Measurements from ENCODE around the gene DDX39A. TPM values are rescaled to one million over a fixed set of nuclear protein-coding genes. Genes with fewer than 3 reads are reported as not detected.

The DDX39A gene
- total RNA-seq, 2 experiments from 2014 or later, result 296 to 299 TPM

DNA sequence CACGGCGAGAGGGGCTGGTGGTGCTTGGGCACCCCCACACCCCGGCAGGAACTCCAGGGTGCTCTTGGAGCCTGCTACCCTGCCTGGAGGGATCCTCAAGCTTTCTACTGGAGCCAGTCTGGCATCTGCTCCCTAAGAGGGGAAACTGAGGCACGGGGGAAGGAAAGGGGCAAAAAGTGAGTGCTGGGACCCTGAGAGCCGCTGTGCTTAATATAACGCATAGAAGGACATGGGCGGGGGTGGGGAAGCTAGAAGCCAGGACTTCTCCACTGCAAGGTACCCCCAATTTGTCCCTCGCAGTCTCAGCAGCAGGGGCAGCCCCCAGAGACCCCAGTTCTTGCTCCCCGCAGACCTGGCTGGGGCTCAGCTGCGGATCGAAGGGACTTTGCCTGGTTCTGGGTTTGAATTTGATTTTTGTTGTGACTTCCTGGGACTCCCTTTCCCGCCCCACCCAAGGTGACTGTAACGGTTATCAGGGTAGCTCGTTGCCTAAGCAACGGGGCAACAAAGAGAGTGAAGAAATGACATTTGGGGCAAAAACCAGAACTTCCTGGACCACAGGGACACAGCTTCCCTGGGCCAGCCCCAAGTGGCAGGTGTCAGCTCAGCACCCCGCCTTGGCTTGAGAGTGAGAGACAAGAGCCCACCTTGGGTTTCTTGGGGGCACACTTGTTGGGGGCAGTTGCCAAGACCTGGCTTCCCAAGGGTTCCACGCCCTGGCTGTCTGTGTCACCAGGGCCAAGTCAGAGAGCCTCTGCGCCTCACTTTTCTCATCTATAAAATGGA lies 37.3 kb downstream of the DDX39A start:
- ATAC-seq (ENCODE audit: poor library complexity) (peak; percentile 55), DNase-seq (peak; percentile 51 to 96 (median 73))
- H3K4me1 Mint-ChIP-seq (ENCODE audit: low read depth), result peaks cover 60% of the 10 kb centered on the region
- peaks cover 76% of the 10 kb centered on the region for H3K4me1 ChIP-seq (ENCODE audit: insufficient read depth, low read length)
- peak overlapping the region; percentile 96 to 99 for H3K27ac ChIP-seq (ENCODE audit: low read depth in 1 of 2, low read length in 2 of 2)
- peaks cover 38% of the 10 kb centered on the region for H3K36me3 Mint-ChIP-seq (ENCODE audit: low read depth)
- H3K9me3 Mint-ChIP-seq, result no peaks in the 10 kb centered on the region
- CTCF ChIA-PET, result interaction anchor here (0.6 to 7.5 kb wide), 11 partner anchors 12 to 245 kb away, joined by 3 to 57 read pairs (median 8); partner anchors contain the start of gene ASF1B
- no peaks in the 10 kb centered on the region for H3K27me3 ChIP-seq (ENCODE audit: control insufficient read depth in 1 of 2, insufficient read depth in 2 of 2, low read length in 2 of 2)
- H3K4me3 Mint-ChIP-seq, result peak overlapping the region; percentile 93
- peak overlapping the region; percentile 92 for H3K4me3 ChIP-seq (ENCODE audit: low read length)
- H3K27ac Mint-ChIP-seq, result peak overlapping the region; percentile 94
- intact Hi-C loops (cut with DNase I, micrococcal nuclease), result loop anchor here (1.0 to 2.0 kb wide), 3 partner anchors 12 to 16 kb away; no protein-coding TSS in a partner anchor
- TF ChIP-seq, protein P1, sequence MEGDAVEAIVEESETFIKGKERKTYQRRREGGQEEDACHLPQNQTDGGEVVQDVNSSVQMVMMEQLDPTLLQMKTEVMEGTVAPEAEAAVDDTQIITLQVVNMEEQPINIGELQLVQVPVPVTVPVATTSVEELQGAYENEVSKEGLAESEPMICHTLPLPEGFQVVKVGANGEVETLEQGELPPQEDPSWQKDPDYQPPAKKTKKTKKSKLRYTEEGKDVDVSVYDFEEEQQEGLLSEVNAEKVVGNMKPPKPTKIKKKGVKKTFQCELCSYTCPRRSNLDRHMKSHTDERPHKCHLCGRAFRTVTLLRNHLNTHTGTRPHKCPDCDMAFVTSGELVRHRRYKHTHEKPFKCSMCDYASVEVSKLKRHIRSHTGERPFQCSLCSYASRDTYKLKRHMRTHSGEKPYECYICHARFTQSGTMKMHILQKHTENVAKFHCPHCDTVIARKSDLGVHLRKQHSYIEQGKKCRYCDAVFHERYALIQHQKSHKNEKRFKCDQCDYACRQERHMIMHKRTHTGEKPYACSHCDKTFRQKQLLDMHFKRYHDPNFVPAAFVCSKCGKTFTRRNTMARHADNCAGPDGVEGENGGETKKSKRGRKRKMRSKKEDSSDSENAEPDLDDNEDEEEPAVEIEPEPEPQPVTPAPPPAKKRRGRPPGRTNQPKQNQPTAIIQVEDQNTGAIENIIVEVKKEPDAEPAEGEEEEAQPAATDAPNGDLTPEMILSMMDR (IDR thresholded peaks at IDR 0.05), result no peak
- H3K36me3 ChIP-seq (ENCODE audit: insufficient read depth, low read length), result peaks cover 10% of the 10 kb centered on the region
- H3K27me3 Mint-ChIP-seq, result no peaks in the 10 kb centered on the region
- no peaks in the 10 kb centered on the region for H3K9me3 ChIP-seq (ENCODE audit: control insufficient read depth in 1 of 2, insufficient read depth in 1 of 2, low read length in 2 of 2)
- POLR2A ChIA-PET, result interaction anchor here (0.8 to 8.6 kb wide), 17 partner anchors 15 to 634 kb away, joined by 3 to 240 read pairs (median 7); partner anchors contain the start of genes ASF1B, DNAJB1 and GIPC1

DNA sequence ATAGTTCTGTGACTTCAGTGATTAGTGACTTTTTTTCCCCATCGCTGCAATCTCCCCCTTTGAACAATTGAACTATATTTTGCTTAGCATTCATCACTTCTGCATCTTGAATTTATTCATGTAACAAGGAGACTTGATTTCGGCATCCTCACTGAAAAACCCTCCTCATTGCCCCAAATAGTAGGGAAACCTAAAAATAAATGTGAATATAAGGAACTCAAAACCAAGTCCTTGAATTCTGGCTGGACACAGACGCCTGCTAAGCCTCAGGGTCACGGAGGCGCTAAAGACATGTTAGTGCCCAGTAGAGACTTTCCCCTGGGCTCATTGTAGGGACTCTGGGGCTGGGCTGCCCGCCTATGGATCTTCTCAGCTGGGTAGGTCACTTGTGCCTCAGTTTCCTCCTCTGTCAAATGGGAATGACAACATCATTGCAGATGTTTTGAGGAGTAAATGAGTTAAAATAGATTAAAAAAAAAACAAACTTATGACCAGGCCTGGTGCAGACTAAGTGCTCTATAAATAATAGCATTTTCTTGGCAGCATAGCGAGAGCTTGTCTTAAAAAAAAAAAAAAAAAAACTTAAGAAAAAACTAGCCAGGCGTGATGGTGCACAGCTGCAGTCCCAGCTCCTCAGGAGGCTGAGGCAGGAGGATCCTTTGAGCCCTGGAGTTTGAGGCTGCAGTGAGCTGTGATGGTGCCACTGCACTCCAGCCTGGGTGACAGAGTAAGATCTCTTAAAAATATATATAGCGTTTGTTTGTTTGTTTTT lies 39.7 kb downstream of the DDX39A start:
- Histone ChIP-seq H3K27ac (ENCODE audit: low read depth in 1 of 2, low read length in 2 of 2) (peak overlapping the region; percentile 96 to 99), H3K4me1 (ENCODE audit: insufficient read depth, low read length) (peaks cover 73% of the 10 kb centered on the region)
- no peaks in the 10 kb centered on the region for H3K27me3 Mint-ChIP-seq

More for the DNA sequence above, 39.7 kb downstream of the DDX39A start:
- Histone ChIP-seq H3K9me3 (ENCODE audit: control insufficient read depth in 1 of 2, insufficient read depth in 1 of 2, low read length in 2 of 2) (no peaks in the 10 kb centered on the region), H3K36me3 (ENCODE audit: insufficient read depth, low read length) (peaks cover 6% of the 10 kb centered on the region), H3K27me3 (ENCODE audit: control insufficient read depth in 1 of 2, insufficient read depth in 2 of 2, low read length in 2 of 2) (no peaks in the 10 kb centered on the region), H3K4me3 (ENCODE audit: low read length) (no peak overlapping the region)
- intact Hi-C loops (cut with DNase I, micrococcal nuclease), result loop anchor here in 1 of 2 experiments (2.0 kb wide), 1 partner anchor 13 kb away; no protein-coding TSS in a partner anchor
- peaks cover 27% of the 10 kb centered on the region for H3K36me3 Mint-ChIP-seq (ENCODE audit: low read depth)
- ATAC-seq (ENCODE audit: poor library complexity), result no peak
- H3K9me3 Mint-ChIP-seq, result no peaks in the 10 kb centered on the region
- peaks cover 61% of the 10 kb centered on the region for H3K4me1 Mint-ChIP-seq (ENCODE audit: low read depth)
- DNase-seq, result no peak
- peak overlapping the region; percentile 93 for H3K4me3 Mint-ChIP-seq
- ChIA-PET CTCF (interaction anchor here (0.6 to 7.5 kb wide), 4 partner anchors 10 to 40 kb away, joined by 4 to 57 read pairs (median 28); no protein-coding TSS in a partner anchor), POLR2A (interaction anchor here (0.6 to 8.6 kb wide), 7 partner anchors 12 to 604 kb away, joined by 3 to 240 read pairs (median 10); partner anchors contain the start of gene ASF1B)
- TF ChIP-seq, protein P1 (IDR thresholded peaks at IDR 0.05), result no peak
- H3K27ac Mint-ChIP-seq, result peak overlapping the region; percentile 94
